K562 (cell line): Measurements from ENCODE around the gene TRIM38. TPM values are rescaled to one million over a fixed set of nuclear protein-coding genes. Genes with fewer than 3 reads are reported as not detected.

Source experiments
- CBFB ChIP-seq: sonication (generic); formaldehyde crosslinking; IDR thresholded peaks from 2 replicates; pipeline ENCODE4 v1.4.0; 2020; ENCODE audit warnings: mild to moderate bottlenecking, missing genetic modification reagents
- CTBP1 ChIP-seq: fragments of 450-650 bp; IDR thresholded peaks from 2 replicates; pipeline ENCODE4 v1.6.1; 2016; ENCODE audit warnings: borderline replicate concordance
- EGR1 ChIP-seq: fragments of 450-650 bp; conservative IDR thresholded peaks from 2 replicates; pipeline ENCODE4 v1.6.1; 2017; ENCODE audit warnings: mild to moderate bottlenecking
- KLF13 ChIP-seq: fragments of 450-650 bp; IDR thresholded peaks from 2 replicates; pipeline ENCODE4 v1.6.1; 2016; ENCODE audit warnings: missing genetic modification characterization, low read depth, mild to moderate bottlenecking, missing compliant biosample characterization, moderate library complexity, borderline replicate concordance
- KLF16 ChIP-seq: IDR thresholded peaks from 2 replicates; pipeline ENCODE4 v1.6.1; 2016; ENCODE audit warnings: antibody characterized with exemption
- KLF6 ChIP-seq: fragments of 250-450 bp; sonication (Bioruptor Pico); IDR thresholded peaks from 2 replicates; pipeline ENCODE4 v1.4.0; 2020; ENCODE audit warnings: mild to moderate bottlenecking, moderate library complexity, borderline replicate concordance
- MCM7 ChIP-seq, 2 experiments: fragments of 450-650 bp; IDR thresholded peaks; 2 replicates each; pipeline ENCODE4 v1.6.1; 2016 to 2018
- NFE2 ChIP-seq: IDR thresholded peaks from 2 replicates; pipeline ENCODE4 v1.6.1; 2014; ENCODE audit warnings: antibody characterized with exemption, low read depth
- NR2F6 ChIP-seq: fragments of 450-650 bp; formaldehyde crosslinking; IDR thresholded peaks from 2 replicates; pipeline ENCODE4 v1.4.0; 2020; ENCODE audit warnings: mild to moderate bottlenecking
- PHF8 ChIP-seq: fragments of 200-600 bp; sonication (generic); IDR thresholded peaks from 2 replicates; pipeline ENCODE4 v1.6.1; 2012; ENCODE audit warnings: mixed run types, mild to moderate bottlenecking, inconsistent platforms, low read length, moderate library complexity, borderline replicate concordance
- PTTG1 ChIP-seq: fragments of 450-650 bp; IDR thresholded peaks from 2 replicates; pipeline ENCODE4 v1.6.1; 2016; ENCODE audit warnings: low read depth, mild to moderate bottlenecking, missing genetic modification characterization, missing compliant biosample characterization
- RCOR1 ChIP-seq, 2 experiments: IDR thresholded peaks; 2 replicates each; pipeline ENCODE4 v1.6.1; 2012; ENCODE audit warnings: low read depth in 2 of 2, low read length in 2 of 2, borderline replicate concordance in 1 of 2, improper control_type of control experiment in 1 of 2
- SMAD1 ChIP-seq: fragments of 150-350 bp; IDR thresholded peaks from 2 replicates; pipeline ENCODE4 v1.6.1; 2014; ENCODE audit warnings: low read length, low read depth; ENCODE audit not compliant: partially characterized antibody
- SMARCE1 ChIP-seq: fragments of 450-650 bp; IDR thresholded peaks from 2 replicates; pipeline ENCODE4 v1.7.1; 2016; ENCODE audit warnings: mild to moderate bottlenecking
- ZBTB7A ChIP-seq: IDR thresholded peaks from 2 replicates; pipeline ENCODE4 v1.6.1; 2011; ENCODE audit warnings: low read depth, mild to moderate bottlenecking, low read length, moderate library complexity, borderline replicate concordance; ENCODE audit not compliant: control insufficient read depth
- ZFPM2 ChIP-seq: fragments of 250-450 bp; sonication (Bioruptor Pico); IDR thresholded peaks from 2 replicates; pipeline ENCODE4 v1.5.1; 2022; ENCODE audit warnings: mild to moderate bottlenecking
- ZNF121 ChIP-seq: sonication (generic); formaldehyde crosslinking; conservative IDR thresholded peaks from 2 replicates; pipeline ENCODE4 v1.8.0; 2022; ENCODE audit warnings: missing genetic modification reagents
- ZNF140 ChIP-seq: fragments of 250-450 bp; sonication (Bioruptor Pico); IDR thresholded peaks from 2 replicates; pipeline ENCODE4 v1.8.0; 2021; ENCODE audit warnings: moderate library complexity, mild to moderate bottlenecking, inconsistent platforms
- ZNF143 ChIP-seq: sonication (generic); formaldehyde crosslinking; IDR thresholded peaks from 2 replicates; pipeline ENCODE4 v1.9.0; 2022; ENCODE audit warnings: mild to moderate bottlenecking, missing genetic modification reagents
- ZNF212 ChIP-seq: fragments of 450-650 bp; formaldehyde crosslinking; IDR thresholded peaks from 2 replicates; pipeline ENCODE4 v1.4.0; 2020; ENCODE audit warnings: mild to moderate bottlenecking
- ZNF263 ChIP-seq: sonication (generic); formaldehyde crosslinking; IDR thresholded peaks from 2 replicates; pipeline ENCODE4 v1.8.0; 2022; ENCODE audit warnings: mild to moderate bottlenecking, missing genetic modification reagents, borderline replicate concordance
- ZNF3 ChIP-seq: fragments of 250-450 bp; sonication (Bioruptor Pico); IDR thresholded peaks from 2 replicates; pipeline ENCODE4 v1.5.0; 2021; ENCODE audit warnings: mild to moderate bottlenecking, moderate library complexity
- ZNF316 ChIP-seq: fragments of 450-650 bp; IDR thresholded peaks from 2 replicates; pipeline ENCODE4 v1.6.1; 2016
- ZNF764 ChIP-seq: fragments of 250-450 bp; sonication (Bioruptor Pico); IDR thresholded peaks from 2 replicates; pipeline ENCODE4 v1.4.0; 2020; ENCODE audit warnings: low read depth, mild to moderate bottlenecking, moderate library complexity
- polyA plus RNA-seq, 8 experiments: library from polyadenylated mRNA; depleted of rRNA in 4 of 8; stranded (reverse) in 5 of 8; unstranded in 3 of 8; fragments of >200 nt; fragmentation: Nextera tagmentation in 2 of 8; fragmentation: Illumina TruSeq in 1 of 8; extraction: Ambion mirVana in 2 of 8; extraction: Trizol in 1 of 8; gene quantifications; 2 replicates each; pipeline versions ENCODE4 v1.2.1 to v1.2.3, GENCODE V29; 2011 to 2014; ENCODE audit warnings: inconsistent platforms in 1 of 8, missing spikeins in 1 of 8
- total RNA-seq, 7 experiments: library from RNA; depleted of rRNA in 6 of 7; stranded (reverse); fragments of >200 nt in 6 of 7; fragmentation: Illumina TruSeq in 2 of 7; extraction: Trizol in 2 of 7; gene quantifications; 2 replicates each; pipeline versions ENCODE4 v1.2.1 to v1.2.3, GENCODE V29; 2011 to 2021; ENCODE audit warnings: low replicate concordance in 1 of 7
- TF ChIP-seq, protein P1 (sequence below): fragments of 250-450 bp; sonication (Bioruptor Pico); IDR thresholded peaks from 2 replicates; pipeline ENCODE4 v1.8.0; 2022; ENCODE audit warnings: moderate library complexity, mild to moderate bottlenecking, inconsistent platforms
- TF ChIP-seq, protein P2 (sequence below): fragments of 450-650 bp; conservative IDR thresholded peaks from 2 replicates; pipeline ENCODE4 v1.6.1; 2016; ENCODE audit warnings: missing genetic modification characterization, low read depth, mild to moderate bottlenecking, control low read depth, missing compliant biosample characterization
- TF ChIP-seq, protein P3 (sequence below): sonication (generic); formaldehyde crosslinking; IDR thresholded peaks from 2 replicates; pipeline ENCODE4 v1.8.0; 2022; ENCODE audit warnings: mild to moderate bottlenecking, missing genetic modification reagents

The TRIM38 gene
- total and polyA plus RNA-seq, 9 of the 15 experiments (the other 6 are each of a cell fraction or from before 2014, with no cell fraction given), result 1.7 to 6.7 (median 6.3) TPM

DNA sequence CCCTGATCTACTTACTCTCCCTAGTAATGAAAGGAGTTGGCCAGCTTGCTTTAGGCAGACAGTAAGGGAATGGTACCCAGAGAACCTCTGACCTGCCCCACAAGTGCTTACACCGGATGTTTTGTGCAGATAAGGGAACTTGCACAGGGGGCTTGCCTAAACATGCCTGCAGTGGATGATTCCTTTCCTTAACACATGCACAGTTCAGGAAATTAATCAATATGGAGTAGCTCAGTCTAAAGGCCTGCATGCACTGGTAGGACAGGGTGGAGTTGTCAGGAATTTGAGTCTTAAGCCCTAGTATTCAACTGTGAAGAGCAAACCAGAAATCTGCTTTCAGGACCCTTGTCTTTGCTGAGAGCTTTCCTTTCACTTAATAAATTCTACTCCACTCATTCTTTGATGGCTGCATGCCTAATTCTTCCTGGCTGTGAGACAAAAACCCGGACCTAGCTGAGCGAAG lies 3.9 kb upstream of the TRIM38 start (continued):
- TF ChIP-seq CTBP1 (0 out of 2 replicates have a peak, but pooled peaks have one; percentile 30), ZNF143 (no peak), CBFB (CRISPR knock-in tag) (no peak), ZNF121 (CRISPR knock-in tag) (no peak), EGR1 (no peak), KLF6 (CRISPR knock-in tag) (no peak), RCOR1 (IDR thresholded peaks at IDR 0.05; ENCODE audit: borderline replicate concordance in 1 of 2, low read depth in 2 of 2, low read length in 2 of 2) (peak in 1 of 2 experiments; percentile 59; a peak in 2 of 4 replicates), SMARCE1 (0 out of 2 replicates have a peak, but pooled peaks have one; percentile 37), ZFPM2 (no peak), KLF16 (no peak), ZBTB7A (0 out of 2 replicates have a peak, but pooled peaks have one; percentile 41), MCM7 (IDR thresholded peaks at IDR 0.05) (no peak), PHF8 (no peak), NFE2 (no peak), ZNF263 (CRISPR knock-in tag) (no peak), ZNF140 (CRISPR knock-in tag) (no peak), NR2F6 (CRISPR knock-in tag) (no peak), ZNF764 (0 out of 2 replicates have a peak, but pooled peaks have one; percentile 25), PTTG1 (tag) (no peak), ZNF316 (no peak), KLF13 (no peak), SMAD1 (no peak), ZNF3 (CRISPR knock-in tag) (no peak), ZNF212 (CRISPR knock-in tag) (no peak)
- TF ChIP-seq, protein P1, sequence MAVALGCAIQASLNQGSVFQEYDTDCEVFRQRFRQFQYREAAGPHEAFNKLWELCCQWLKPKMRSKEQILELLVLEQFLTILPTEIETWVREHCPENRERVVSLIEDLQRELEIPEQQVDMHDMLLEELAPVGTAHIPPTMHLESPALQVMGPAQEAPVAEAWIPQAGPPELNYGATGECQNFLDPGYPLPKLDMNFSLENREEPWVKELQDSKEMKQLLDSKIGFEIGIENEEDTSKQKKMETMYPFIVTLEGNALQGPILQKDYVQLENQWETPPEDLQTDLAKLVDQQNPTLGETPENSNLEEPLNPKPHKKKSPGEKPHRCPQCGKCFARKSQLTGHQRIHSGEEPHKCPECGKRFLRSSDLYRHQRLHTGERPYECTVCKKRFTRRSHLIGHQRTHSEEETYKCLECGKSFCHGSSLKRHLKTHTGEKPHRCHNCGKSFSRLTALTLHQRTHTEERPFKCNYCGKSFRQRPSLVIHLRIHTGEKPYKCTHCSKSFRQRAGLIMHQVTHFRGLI (CRISPR knock-in tag), result no peak
- TF ChIP-seq, protein P2, sequence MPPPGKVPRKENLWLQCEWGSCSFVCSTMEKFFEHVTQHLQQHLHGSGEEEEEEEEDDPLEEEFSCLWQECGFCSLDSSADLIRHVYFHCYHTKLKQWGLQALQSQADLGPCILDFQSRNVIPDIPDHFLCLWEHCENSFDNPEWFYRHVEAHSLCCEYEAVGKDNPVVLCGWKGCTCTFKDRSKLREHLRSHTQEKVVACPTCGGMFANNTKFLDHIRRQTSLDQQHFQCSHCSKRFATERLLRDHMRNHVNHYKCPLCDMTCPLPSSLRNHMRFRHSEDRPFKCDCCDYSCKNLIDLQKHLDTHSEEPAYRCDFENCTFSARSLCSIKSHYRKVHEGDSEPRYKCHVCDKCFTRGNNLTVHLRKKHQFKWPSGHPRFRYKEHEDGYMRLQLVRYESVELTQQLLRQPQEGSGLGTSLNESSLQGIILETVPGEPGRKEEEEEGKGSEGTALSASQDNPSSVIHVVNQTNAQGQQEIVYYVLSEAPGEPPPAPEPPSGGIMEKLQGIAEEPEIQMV, result no peak
- TF ChIP-seq, protein P3, sequence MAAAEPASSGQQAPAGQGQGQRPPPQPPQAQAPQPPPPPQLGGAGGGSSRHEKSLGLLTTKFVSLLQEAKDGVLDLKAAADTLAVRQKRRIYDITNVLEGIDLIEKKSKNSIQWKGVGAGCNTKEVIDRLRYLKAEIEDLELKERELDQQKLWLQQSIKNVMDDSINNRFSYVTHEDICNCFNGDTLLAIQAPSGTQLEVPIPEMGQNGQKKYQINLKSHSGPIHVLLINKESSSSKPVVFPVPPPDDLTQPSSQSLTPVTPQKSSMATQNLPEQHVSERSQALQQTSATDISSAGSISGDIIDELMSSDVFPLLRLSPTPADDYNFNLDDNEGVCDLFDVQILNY, result no peak
